ENCODE measurements around the gene APH1B. TPM values are rescaled to one million over a fixed set of nuclear protein-coding genes. Genes with fewer than 3 reads are reported as not detected.
A peak's percentile ranks its signal among the peaks of the same experiment; 100 is the strongest.
"Not testable (repeated sequence)": the region's sequence is repeated elsewhere in the genome, so short reads cannot be mapped to it uniquely, and the experiment has no call there.

The APH1B gene
- total RNA-seq, 1 donor from 2014 or later, result 3.3 TPM

DNA sequence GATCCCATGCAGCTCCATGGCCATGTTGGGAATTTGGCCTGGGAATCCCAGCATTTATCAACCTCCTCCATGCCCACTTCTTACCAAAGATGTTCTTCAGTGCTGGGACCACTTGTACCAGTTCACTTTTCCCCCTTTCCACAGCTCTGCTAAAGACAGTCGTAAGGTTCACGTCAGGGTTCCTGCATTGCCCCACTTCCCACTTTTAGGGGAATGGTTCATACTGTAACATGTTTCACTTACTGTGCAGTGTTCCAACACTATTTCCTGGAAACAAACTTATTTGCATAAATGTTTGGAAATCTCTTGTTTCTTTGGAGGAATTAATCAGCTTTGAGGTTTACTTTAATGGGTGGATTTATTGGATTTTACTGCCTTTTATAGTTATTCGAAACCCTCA lies 17.0 kb downstream of the APH1B start:
- peak; percentile 16 for ATAC-seq
- DNase-seq (ENCODE audit: low spot score), result no peak

DNA sequence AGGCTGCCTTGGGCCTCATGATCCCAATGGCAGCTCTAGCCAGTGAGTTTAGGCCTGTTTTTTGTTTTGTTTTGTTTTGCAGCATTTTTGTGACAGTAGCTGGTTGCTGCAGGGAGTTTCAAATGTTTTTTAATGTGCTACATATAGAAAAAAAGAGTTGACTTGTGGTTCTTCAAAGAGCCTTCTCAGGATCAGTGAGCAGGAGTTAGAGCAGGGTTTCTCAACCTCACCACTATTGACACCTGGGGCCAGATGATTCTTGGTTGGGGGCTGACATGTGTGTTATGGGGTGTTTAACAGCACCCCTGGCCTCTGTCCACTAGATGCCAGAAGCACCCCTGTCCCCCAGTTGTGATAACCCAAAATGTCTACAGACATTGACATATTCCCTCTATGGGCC lies 17.9 kb downstream of the APH1B start:
- no peak for ATAC-seq
- DNase-seq (ENCODE audit: low spot score), result no peak

- DNase-seq (ENCODE audit: low spot score), result no peak
- ATAC-seq, result peak; percentile 78
These were observed 18.8 kb downstream of the APH1B start for GRCh38 chr15:63296195-63296594.

DNA sequence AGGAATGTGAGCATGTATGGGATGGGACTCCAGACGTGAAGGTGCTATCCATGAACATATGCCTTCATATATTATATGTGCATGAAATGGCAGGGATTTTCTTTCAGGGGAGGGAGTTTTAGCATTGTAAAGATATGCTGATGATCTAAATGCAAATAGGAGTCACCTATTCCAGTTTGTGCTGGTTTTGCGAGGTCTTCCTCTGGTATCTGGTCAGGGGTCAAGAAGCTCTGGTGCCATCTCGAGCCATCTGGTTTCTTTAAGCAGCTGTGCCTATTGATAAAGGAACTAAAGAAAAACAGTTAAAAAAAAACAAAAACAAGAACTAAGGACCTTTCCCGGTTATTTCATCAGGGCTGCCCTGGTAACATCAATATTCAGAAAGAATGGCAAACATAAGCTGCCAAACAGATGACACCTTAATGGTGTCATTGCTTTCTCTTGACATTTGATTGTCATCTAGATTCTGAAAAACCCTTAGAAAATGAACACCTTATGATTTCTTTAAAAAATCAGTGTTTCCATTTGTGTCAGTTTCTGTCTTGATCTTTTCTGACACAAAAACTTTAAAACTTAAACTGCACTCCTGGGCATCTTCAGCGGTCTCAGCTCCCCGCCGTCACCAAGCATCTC lies 22.7 kb downstream of the APH1B start:
- no peak for DNase-seq (ENCODE audit: low spot score)
- ATAC-seq, result no peak

DNA sequence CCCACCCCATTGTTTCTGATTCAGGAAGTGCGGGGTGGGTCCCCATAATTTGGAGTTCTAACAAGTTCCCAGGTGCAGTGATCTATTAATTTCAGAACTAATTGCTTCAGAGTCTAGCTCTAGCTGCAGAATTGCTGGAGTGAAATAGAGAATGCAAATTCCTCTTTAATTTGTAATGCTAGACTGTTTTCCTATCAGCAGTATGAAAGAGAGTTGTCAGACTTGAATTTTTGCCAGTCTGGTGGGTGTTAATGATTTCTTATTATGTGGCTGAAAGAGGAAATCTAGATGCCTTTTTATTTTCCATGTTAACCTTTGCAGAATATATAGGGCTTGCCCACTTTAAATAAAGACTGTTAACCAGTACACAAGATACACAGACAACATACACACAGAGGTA lies 23.7 kb downstream of the APH1B start:
- ATAC-seq (no peak), DNase-seq (ENCODE audit: low spot score) (no peak)

DNA sequence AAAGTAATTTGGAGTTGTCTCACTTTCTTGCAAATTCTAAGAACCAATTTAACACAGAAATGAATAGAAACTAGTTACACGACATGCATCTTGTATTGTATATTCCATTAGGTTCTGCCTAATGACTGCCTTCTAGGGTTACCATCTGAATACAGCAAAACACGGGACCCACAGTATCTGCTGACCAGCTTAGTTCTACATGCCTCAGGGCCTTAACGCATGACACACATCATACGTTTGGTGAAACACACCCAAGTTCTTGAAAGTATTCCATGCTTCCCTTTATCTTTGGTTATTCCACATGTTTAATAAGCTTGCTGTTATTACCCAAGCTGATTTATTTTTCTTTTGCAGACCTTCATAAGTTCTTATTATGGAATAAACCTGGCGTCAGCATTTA lies 27.9 kb downstream of the APH1B start:
- DNase-seq (ENCODE audit: low spot score) (no peak), ATAC-seq (no peak)

- peak; percentile 96 for ATAC-seq
- peak; percentile 54 for DNase-seq (ENCODE audit: low spot score)
These were observed 29.2 kb downstream of the APH1B start for GRCh38 chr15:63306492-63307073.

- DNase-seq (ENCODE audit: low spot score) (no peak), ATAC-seq (no peak)
These were observed 31.1 kb downstream of the APH1B start for GRCh38 chr15:63308491-63308890.

- no peak for ATAC-seq
These were observed 31.5 kb downstream of the APH1B start for GRCh38 chr15:63308947-63309346.

GRCh38 chr15:63310646-63311045 lies 33.2 kb downstream of the APH1B start:
- no peak for DNase-seq (ENCODE audit: low spot score)
- ATAC-seq, result no peak

More at GRCh38 chr15:63308947-63309346, 31.5 kb downstream of the APH1B start:
- no peak for DNase-seq (ENCODE audit: low spot score)

DNA sequence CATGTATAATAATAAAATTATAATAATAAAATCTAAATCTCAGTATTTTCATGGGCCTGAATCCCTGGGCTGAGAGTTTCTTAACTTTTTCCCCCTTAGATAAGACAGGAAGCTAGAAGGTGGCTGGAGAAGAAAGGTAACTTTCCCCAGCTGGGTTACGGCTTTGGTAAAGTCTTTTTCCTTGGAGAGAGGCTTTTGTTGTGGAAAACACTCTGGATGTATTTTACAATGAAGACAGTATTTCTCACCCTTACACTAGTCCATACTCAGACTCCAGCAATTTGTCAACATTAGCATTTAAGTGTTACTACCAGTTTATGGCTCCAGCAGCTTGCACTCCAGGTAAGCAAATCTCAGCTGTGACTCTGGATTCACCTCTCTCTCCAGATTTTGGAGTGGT lies 34.9 kb downstream of the APH1B start:
- ATAC-seq, result no peak
- no peak for DNase-seq (ENCODE audit: low spot score)

DNA sequence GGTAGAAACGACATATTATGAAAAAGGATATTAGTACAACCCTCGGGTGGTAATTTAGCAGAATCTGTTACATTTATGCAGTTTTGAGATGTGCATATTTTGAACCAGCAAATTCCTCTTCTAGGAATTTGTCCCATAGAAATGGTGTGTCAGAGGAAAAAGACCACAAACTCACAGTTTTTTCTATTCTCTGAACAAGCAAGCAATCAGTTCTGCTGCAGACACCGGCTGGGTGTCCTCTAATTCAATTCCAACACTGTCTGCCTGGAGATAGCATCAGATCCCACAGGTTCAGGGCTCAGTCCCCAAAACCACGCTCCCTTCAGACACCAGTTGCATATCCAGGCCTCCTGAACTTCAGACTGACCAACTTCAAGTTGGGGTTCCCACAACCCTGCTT lies 36.4 kb downstream of the APH1B start:
- no peak for ATAC-seq
- DNase-seq (ENCODE audit: low spot score), result no peak

DNA sequence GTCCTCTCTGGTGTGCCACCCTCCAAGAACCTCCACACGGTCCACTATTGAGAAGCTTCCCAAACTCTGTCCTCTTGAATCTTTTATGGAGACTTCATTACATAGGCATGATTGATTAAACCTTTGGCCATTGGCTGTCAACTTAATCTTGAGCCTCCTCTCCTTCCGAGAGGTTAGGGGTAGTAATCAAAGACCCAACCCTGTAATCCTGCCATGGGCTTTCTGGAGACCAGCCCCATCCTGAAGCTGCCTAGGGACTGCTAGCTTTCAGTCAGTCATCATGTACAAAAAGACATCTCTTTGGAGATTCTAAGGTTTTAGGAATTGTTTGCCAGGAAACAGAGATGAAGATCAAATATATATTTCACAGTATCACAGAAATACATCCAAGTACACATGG lies 37.0 kb downstream of the APH1B start:
- DNase-seq (ENCODE audit: low spot score) (no peak), ATAC-seq (no peak)

- ATAC-seq (no peak), DNase-seq (ENCODE audit: low spot score) (no peak)
These were observed 40.9 kb downstream of the APH1B start for GRCh38 chr15:63318344-63318743.

DNA sequence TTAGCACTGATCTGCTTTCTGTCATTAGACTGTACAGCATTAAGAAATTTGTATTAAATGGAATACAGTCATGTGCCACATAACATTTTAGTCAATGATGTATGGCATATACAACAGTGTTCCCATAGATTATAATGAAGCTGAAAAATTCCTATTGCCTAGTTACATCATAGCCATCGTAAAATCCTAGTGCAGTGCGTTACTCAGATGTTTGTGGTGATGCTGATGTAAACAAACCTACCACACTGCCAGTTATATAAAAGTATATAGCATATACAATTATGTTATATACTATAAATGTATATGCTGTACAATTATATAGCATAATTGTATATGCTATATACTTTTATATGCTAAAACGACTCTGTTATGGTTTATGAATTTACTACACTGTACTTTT lies 41.7 kb downstream of the APH1B start:
- ATAC-seq, result no peak

DNA sequence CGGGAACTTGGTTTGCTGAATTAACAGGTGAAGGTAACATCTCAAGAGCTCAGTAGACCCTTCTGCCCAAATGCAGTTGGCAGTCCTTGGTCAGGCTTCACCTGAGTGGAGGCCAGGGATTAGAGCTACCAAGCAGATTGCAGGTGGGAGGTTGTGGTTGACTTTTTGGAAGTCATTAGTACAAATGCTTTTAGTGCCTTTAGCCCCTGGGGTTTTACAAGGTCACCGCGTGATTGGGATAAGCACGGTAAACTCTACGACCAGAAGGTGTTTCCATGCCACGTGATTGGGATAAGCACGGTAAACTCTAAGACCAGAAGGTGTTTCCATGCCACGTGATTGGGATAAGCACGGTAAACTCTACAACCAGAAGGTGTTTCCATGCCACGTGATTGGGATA lies 43.0 kb downstream of the APH1B start:
- not testable (repeated sequence) for DNase-seq (ENCODE audit: low spot score); ATAC-seq

More for the DNA sequence above, 41.7 kb downstream of the APH1B start:
- DNase-seq (ENCODE audit: low spot score), result no peak

GRCh38 chr15:63320981-63321380 lies 43.6 kb downstream of the APH1B start:
- not testable (repeated sequence) for ATAC-seq

DNA sequence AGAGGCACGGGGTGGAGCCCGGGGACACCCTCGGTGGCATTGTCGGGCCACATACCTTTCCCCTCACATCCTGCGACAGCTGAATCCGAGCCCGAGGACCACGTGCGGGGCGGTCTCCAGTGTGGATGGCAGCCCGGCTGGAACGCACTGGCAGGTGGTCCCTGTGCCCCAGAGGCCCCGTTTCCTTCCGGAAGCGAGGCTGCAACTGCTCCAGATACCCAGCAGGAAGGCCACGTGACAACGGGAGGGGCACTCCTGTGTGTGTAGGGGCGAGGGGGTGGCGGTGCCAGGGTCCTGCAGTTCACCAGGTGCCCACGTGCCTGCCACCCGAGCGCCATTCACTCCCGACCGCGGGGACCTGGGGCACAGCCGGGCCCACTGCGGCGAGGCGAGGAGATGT lies 44.1 kb downstream of the APH1B start:
- DNase-seq (ENCODE audit: low spot score) (no peak), ATAC-seq (no peak)

More at GRCh38 chr15:63320981-63321380, 43.6 kb downstream of the APH1B start:
- DNase-seq (ENCODE audit: low spot score), result not testable (repeated sequence)

GRCh38 chr15:63322541-63322940 lies 45.1 kb downstream of the APH1B start:
- no peak for DNase-seq (ENCODE audit: low spot score)

GRCh38 chr15:63323798-63324563 lies 46.6 kb downstream of the APH1B start:
- no peak for ATAC-seq

More at GRCh38 chr15:63322541-63322940, 45.1 kb downstream of the APH1B start:
- no peak for ATAC-seq

GRCh38 chr15:63324770-63325169 lies 47.4 kb downstream of the APH1B start:
- DNase-seq (ENCODE audit: low spot score), result no peak
- ATAC-seq, result no peak

More at GRCh38 chr15:63323798-63324563, 46.6 kb downstream of the APH1B start:
- no peak for DNase-seq (ENCODE audit: low spot score)
